Inflammatory macrophage (primary cell): Measurements from ENCODE around the gene STAM.
A peak's percentile ranks its signal among the peaks of the same experiment; 100 is the strongest.
"Not testable (repeated sequence)": the region's sequence is repeated elsewhere in the genome, so short reads cannot be mapped to it uniquely, and the experiment has no call there.

Source experiments
- DNase-seq, 2 donors: peaks; one replicate each; pipeline ENCODE4 v3.0.0-alpha.2; 2020 to 2022
- total RNA-seq, 18 experiments: gene quantifications; one replicate each; lab custom pipeline; 2026; ENCODE audit warnings: mixed read lengths in 6 of 18, inconsistent platforms in 2 of 18; lab: John Stamatoyannopoulos, UW

The STAM gene
- total RNA-seq, result 15.0 to 51.9 (median 30.9) reads per million in 18 experiments

DNA sequence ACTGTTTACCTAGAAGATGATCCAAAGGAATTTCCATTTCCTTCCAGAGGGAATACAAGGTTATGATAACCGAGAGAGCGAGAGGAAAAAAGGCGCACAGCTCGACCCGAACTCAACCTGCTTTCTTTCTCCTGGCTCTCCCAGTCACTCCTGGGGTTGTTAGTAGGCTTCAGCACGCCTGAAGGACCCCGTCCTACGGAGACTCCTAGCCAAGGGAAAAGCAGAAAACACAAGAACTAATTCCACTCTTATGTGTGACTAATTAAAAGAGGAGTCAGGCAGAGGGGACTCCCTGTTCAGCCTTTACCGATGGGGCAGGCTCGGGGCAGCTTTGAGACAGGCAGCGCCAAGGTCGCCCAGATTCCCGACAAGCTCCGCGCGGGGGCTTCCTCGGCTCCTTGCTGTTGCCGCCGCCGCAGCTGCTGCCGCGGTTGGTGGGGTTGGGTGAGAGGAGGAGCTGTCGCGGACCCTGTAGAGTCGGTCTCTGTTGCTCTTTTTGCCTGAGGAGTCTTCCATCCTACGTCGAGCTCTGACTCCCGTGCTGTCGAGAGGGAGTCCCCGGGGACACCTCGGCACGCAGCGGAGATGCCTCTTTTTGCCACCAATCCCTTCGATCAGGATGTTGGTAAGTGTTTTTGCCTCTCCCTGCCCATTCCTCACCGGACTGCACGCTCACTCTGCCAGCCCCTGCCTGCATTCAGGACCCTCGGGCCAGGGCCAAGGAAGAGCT, at the start of gene STAM:
STAM (plus strand) TSS at position 397 of the 730 bp plus-strand sequence; CDS start at position 586, 189 bp downstream.
- DNase-seq, result peak; percentile 86 to 92

- no peak for DNase-seq
These were observed 46.6 kb upstream of the STAM start for GRCh38 chr10:17597386-17597785.

DNA sequence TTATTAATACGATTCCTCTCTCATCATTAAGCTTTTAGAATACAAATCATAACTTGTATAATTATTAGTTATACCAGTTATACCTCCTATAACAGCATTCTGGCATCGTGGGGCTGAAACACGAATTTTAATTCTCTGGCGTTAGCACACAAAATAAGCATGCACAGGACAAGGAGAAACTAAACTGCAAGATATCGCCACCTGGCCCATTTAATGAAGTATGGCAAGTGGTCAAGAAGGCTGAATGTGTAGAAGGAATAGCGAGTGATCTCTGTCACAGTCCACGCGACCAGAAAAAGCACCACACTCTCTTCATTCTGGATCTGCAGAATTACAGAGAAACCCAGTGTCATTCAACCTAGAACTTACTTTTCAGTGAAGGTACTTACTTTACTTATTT, 44.9 kb upstream of the STAM start:
- peak; percentile 13 to 22 for DNase-seq

DNA sequence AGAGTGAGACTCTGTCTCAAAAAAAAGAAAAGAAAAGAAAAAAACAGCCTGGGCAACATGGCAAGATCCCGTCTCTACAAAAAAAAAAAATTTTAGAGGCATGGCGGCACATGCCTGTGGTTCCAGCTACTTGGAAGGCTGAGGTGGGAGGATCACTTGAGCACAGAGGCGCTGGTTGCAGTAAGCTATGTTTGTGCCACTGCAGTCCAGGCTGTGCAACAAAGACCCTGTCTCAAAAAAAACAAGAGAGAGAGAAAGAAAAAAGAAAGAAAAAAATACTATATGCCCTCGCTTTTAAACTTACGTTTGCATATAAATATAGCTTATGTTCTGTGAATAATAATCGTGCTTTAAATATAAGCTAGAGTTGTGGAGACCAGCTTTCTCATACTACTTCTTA, 38.0 kb upstream of the STAM start:
- DNase-seq, result no peak

DNA sequence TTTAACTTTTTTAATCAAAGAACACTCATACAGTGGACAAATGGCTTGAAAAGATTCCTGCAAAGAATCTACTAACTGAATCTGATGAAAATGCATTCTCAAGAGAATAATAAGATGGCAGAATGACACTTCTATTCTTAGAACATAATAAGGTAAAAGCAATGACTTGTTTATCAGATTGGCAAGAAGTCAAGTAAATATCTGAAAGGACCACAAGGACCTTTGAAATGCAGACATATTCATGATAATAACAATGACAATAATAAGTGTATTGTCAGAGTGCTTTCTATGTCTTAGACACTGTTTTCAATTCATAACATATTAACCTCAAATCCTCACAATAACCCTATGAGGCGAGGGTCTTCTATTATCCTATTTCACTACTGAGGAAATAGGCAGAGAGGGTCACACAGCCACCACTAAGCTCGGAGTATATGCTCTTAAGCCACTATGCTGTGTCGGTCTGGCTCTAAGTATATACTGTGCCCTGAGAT, 37.4 kb upstream of the STAM start:
- no peak for DNase-seq

GRCh38 chr10:17607060-17607459, 36.9 kb upstream of the STAM start:
- DNase-seq, result no peak

DNA sequence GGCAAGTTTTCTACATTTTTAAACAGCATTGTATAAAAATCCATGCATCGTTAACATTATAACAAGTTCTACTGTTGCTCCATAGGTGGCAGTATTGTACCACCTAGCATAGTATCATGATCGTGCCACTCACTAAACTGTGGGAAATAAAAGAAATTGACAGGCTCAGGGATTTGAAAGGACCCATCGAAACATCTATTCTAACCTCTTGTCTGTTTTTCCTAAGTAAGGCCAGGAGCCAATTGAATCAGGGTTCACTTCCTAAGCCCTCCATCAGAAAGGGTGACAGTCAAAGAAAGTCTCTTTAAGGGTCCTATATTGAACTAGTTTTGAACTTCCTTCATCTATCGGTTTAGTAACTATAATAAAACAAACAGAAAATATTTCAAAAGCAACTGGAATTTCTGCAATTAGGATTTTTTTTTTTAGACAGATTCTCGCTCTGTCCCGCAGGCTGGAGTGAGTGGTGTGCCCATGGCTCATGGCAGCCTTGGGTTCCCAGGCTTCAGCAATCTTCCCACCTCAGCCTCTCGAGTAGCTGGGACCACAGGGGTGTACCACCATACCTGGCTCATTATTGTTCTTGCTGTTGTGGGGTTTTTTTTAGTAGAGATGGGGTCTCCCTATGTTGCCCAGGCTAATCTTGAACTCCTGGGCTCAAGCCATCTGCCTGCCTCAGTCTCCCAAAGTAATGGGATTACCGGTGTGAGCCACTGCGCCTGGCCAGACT, 36.2 kb upstream of the STAM start:
- peak; percentile 64 to 69 for DNase-seq

GRCh38 chr10:17609523-17610079, 34.4 kb upstream of the STAM start:
- no peak for DNase-seq

DNA sequence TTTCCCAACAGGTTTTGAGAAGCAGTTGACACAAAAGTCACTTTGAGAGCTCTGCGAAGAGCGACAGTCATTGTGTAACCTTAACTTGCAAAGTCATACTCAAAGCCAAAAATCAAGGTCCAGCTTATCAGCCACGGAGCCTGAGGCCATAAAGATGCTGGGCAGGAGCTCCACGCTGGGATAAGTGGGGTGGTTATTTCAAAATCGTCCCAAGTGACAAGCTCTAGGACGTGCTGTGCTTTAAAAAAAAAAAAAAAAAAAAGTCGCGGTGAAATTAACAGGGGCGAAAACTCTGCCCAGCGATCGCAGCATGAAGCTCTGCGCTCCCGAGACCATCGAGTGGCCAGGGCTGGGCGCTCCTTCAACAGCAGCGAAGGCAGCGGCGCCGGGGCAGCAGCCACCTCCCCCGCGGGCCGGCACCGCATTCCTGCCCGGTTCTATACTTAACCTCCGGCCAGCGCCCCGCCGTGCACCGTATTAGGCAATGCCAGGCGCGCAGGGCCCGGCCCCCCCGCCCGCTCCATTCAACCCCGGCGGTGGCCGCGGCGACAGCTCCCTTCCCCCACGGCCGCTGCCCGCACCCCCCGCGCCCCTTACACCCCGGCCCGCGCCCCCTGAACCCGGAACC, 27.4 kb upstream of the STAM start:
- DNase-seq, result peak; percentile 52 to 60

GRCh38 chr10:17617031-17617911, 26.7 kb upstream of the STAM start, which contains the start of gene HACD1:
Gene HACD1, minus strand, starts transcription at chr10:17617374. Its CDS starts 35 bp downstream, at chr10:17617339.
- DNase-seq, result peak; percentile 62 to 70

DNA sequence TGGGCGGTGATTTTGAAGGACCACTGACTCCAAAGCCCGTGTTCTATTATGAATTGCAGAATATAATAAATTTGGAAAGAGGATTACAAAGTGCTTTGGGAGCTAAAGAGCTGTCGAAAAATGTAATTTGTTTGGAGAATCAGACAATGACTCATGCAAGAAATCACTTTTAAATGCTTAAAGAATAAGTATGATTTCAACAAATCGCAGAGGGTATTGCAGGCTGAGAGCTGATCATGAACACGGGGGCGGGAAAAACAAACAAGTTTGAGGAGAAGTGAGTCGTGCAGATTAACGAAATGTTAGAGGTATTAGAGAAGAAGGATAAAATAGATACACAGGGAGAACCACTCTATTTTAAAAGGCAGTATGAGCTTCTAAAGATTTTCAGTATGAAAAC, 21.9 kb upstream of the STAM start:
- no peak for DNase-seq

DNA sequence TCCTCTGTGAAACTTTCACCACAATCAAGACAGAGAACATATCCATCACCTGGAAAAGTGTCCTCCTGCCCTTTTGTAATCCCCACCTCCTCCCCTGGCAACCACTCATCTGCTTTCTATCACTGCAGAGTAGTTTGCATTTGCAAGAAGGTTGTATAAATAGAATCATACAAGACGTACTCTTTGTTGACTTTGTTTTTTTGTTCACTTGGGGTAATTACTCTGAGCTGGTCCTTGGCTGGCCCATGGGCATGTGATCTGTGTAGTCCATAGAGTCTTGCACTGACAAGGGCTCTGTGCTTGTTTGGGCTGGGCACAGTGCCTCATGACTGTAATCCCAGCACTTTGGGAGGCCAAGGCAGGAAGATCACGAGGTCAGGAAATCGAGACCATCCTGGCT, 19.0 kb upstream of the STAM start:
- no peak for DNase-seq

GRCh38 chr10:17626656-17627055, 17.3 kb upstream of the STAM start:
- peak; percentile 8 to 32 for DNase-seq

DNA sequence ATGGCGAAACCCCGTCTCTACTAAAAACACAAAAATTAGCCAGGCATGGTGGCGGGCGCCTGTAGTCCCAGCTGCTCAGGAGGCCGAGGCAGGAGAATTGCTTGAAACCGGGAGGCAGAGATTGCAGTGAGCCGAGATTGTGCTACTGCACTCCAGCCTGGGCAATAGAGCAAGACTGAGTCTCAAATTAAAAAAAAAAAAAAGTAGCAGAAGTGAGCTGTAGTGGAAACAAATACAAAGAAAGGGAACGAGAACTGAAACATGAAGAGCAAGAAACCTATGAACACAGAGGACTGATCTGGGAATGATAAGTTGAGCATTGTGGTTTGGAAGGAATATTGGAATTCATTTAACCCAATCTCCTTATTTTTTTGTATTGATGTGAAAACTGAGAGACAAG, 11.4 kb upstream of the STAM start:
- DNase-seq, result not testable (repeated sequence)

DNA sequence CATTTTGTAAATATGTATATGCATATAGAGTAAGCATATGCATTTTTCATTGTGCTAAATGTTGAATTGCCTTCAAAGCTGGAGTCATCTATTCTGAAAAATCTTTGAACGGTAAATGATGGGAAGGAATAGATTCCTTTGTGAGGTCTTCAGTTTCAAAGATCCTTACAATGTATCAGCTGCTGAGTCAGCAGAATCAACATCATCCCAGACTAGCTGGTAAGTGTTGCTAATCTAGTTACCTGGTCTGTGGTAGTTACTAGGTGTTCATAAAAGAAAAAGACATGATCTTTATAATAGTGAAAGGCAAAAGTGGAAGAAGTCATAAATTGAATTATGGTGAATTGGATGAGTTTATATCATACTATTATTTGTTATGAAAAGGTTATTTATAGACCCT, 10.6 kb upstream of the STAM start:
- no peak for DNase-seq

GRCh38 chr10:17637869-17638268, 6.1 kb upstream of the STAM start:
- no peak for DNase-seq

GRCh38 chr10:17640331-17640816, 3.6 kb upstream of the STAM start:
- no peak for DNase-seq

GRCh38 chr10:17643339-17643754, 604 bp upstream of the STAM start:
- DNase-seq, result no peak

DNA sequence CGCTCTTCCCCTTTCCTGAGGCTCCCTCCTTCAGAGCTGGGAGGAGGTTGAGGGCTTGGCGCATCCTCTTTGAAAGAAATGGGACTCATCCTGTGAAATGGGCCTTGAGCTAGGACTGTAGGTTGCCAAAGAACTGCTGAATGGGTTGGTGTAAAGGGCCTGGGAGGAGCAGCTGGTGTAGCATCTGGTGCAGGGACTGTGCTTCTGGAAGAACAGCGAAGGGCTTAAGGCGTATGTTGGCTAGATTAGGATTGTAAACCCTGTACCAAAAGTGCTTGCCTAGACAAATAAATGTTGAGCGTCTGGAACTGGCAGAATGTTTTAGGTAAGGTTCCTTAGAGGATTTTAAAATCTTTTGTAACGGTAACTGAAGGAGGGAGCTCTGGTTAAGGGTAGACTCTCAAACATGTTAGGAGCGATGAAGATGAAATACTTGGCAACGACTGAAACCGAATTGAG, 563 bp downstream of the STAM start:
- DNase-seq, result peak; percentile 31 to 44

- no peak for DNase-seq
These were observed 1.8 kb downstream of the STAM start for GRCh38 chr10:17645621-17646345.

GRCh38 chr10:17647326-17647725, 3.4 kb downstream of the STAM start:
- DNase-seq, result peak; percentile 37 to 58
